Natural killer cell (primary cell): Measurements from ENCODE around the gene SFRP5. TPM values are rescaled to one million over a fixed set of nuclear protein-coding genes. Genes with fewer than 3 reads are reported as not detected.

Experiments
- ATAC-seq, 3 donors: fragments of 150-1000 bp in 2 of 3; fragments of 200-7000 bp in 1 of 3; cut with Tn5 transposase; 1 replicate in 1 of 3; 2 replicates in 2 of 3; pipeline ENCODE4 v1.10.0; 2021; ENCODE audit warnings: mild to moderate bottlenecking in 2 of 3, moderate library complexity in 2 of 3
- DNase-seq, 2 donors: peaks; one replicate each; pipeline versions ENCODE4 v3.0.0 to v3.0.0-alpha.2; 2013 to 2021; ENCODE audit warnings: mixed read lengths in 1 of 2
- H3K27ac ChIP-seq: one replicate; pipeline ENCODE4 v1.5.1; 2013; ENCODE audit warnings: mild to moderate bottlenecking, low read length
- H3K27me3 ChIP-seq: one replicate; pipeline ENCODE4 v1.6.1; 2013; ENCODE audit warnings: low read length; ENCODE audit not compliant: control insufficient read depth, insufficient read depth
- H3K36me3 ChIP-seq: one replicate; pipeline ENCODE4 v1.6.1; 2013; ENCODE audit warnings: low read length; ENCODE audit not compliant: control insufficient read depth, insufficient read depth
- H3K4me1 ChIP-seq: one replicate; pipeline ENCODE4 v1.6.1; 2013; ENCODE audit warnings: low read length; ENCODE audit not compliant: control insufficient read depth, insufficient read depth
- H3K4me3 ChIP-seq: one replicate; pipeline ENCODE4 v1.5.1; 2013; ENCODE audit warnings: low read length
- H3K9me3 ChIP-seq: one replicate; pipeline ENCODE4 v1.6.1; 2013; ENCODE audit warnings: low read length; ENCODE audit not compliant: control insufficient read depth, insufficient read depth
- H3K27ac Mint-ChIP-seq, 2 donors: one replicate each; pipeline ENCODE4 v1.8.0; 2022; ENCODE audit warnings: mild to moderate bottlenecking in 2 of 2, mixed read lengths in 2 of 2, moderate library complexity in 1 of 2
- H3K27me3 Mint-ChIP-seq, 2 donors: one replicate each; pipeline ENCODE4 v1.8.0; 2022; ENCODE audit warnings: low read depth in 2 of 2, mixed read lengths in 2 of 2
- H3K36me3 Mint-ChIP-seq: one replicate; pipeline ENCODE4 v1.8.0; 2022; ENCODE audit warnings: mixed read lengths
- H3K4me1 Mint-ChIP-seq, 2 donors: one replicate each; pipeline ENCODE4 v1.8.0; 2022; ENCODE audit warnings: mixed read lengths in 2 of 2
- H3K4me3 Mint-ChIP-seq: one replicate; pipeline ENCODE4 v1.8.0; 2022; ENCODE audit warnings: mild to moderate bottlenecking, moderate library complexity, mixed read lengths
- H3K9me3 Mint-ChIP-seq, 2 donors: one replicate each; pipeline ENCODE4 v1.8.0; 2022; ENCODE audit warnings: mixed read lengths in 2 of 2
- CTCF ChIP-seq: fragments of 200-600 bp; IDR thresholded peaks from one replicate; pipeline ENCODE4 v1.8.0; 2022; ENCODE audit warnings: antibody characterized with exemption
- WGBS: methylation state at CpG from one replicate; pipeline ENCODE4 v1.1.7; 2013; ENCODE audit warnings: missing lambda C conversion rate; ENCODE audit not compliant: insufficient coverage; 5-methylcytosine and 5-hydroxymethylcytosine counted together
- intact Hi-C: fragments of 100-400 bp; cut with micrococcal nuclease; formaldehyde crosslinking; loops from one replicate; pipeline ENCODE4 v1.14.2; 2022
- total RNA-seq, 4 donors: library from RNA; stranded (reverse); fragments of 120-200 nt in 1 of 4; gene quantifications; one replicate each; pipeline versions ENCODE4 v1.2.3 to v1.2.4, GENCODE V29; 2013 to 2022

The SFRP5 gene
- total RNA-seq, 3 donors from 2014 or later (not counting 1 experiment from before 2014, with no cell fraction given): not detected

GRCh38 chr10:97763411-97763810, 8.4 kb downstream of the SFRP5 start:
- H3K4me3 ChIP-seq: no peak overlapping the region
- Mint-ChIP-seq H3K4me3 (no peak overlapping the region), H3K9me3 (no peaks in the 10 kb centered on the region), H3K4me1 (peaks cover 0 to 8% of the 10 kb centered on the region in 2 donors), H3K27me3 (peaks cover 0 to 8% of the 10 kb centered on the region in 2 donors), H3K36me3 (no peaks in the 10 kb centered on the region), H3K27ac (no peak overlapping the region)
- H3K27ac ChIP-seq: no peak overlapping the region
- no peak for ATAC-seq
- H3K36me3 ChIP-seq: peaks cover 36% of the 10 kb centered on the region
- intact Hi-C loops: no loop called here
- no peaks in the 10 kb centered on the region for H3K4me1 ChIP-seq
- 83% methylated on average over 2 of the region's 2 CpGs for WGBS
- no peak for TF ChIP-seq CTCF
- H3K27me3 ChIP-seq: no peaks in the 10 kb centered on the region
- no peaks in the 10 kb centered on the region for H3K9me3 ChIP-seq
- DNase-seq: no peak

GRCh38 chr10:97762816-97763215, 9.0 kb downstream of the SFRP5 start:
- peaks cover 39% of the 10 kb centered on the region for H3K36me3 ChIP-seq
- H3K27ac Mint-ChIP-seq: no peak overlapping the region
- 93% methylated on average over 5 of the region's 5 CpGs for WGBS
- DNase-seq: no peak
- ATAC-seq: no peak
- H3K27me3 Mint-ChIP-seq: peaks cover 0 to 2% of the 10 kb centered on the region in 2 donors
- H3K27me3 ChIP-seq: no peaks in the 10 kb centered on the region
- intact Hi-C loops: no loop called here
- no peaks in the 10 kb centered on the region for H3K4me1 ChIP-seq
- H3K4me3 ChIP-seq: no peak overlapping the region
- no peaks in the 10 kb centered on the region for H3K9me3 Mint-ChIP-seq
- H3K27ac ChIP-seq: no peak overlapping the region
- H3K9me3 ChIP-seq: no peaks in the 10 kb centered on the region
- H3K4me1 Mint-ChIP-seq: peaks cover 0 to 5% of the 10 kb centered on the region in 2 donors
- no peaks in the 10 kb centered on the region for H3K36me3 Mint-ChIP-seq
- H3K4me3 Mint-ChIP-seq: no peak overlapping the region
- no peak for TF ChIP-seq CTCF

GRCh38 chr10:97762056-97762455, 9.7 kb downstream of the SFRP5 start:
- no peaks in the 10 kb centered on the region for H3K4me1 ChIP-seq
- ATAC-seq (no peak), DNase-seq (no peak)
- no peaks in the 10 kb centered on the region for H3K36me3 Mint-ChIP-seq
- no peak overlapping the region for H3K4me3 ChIP-seq
- intact Hi-C loops: no loop called here
- peaks cover 0 to 5% of the 10 kb centered on the region in 2 donors for H3K4me1 Mint-ChIP-seq
- no peaks in the 10 kb centered on the region for H3K9me3 ChIP-seq
- no peak for TF ChIP-seq CTCF
- no peaks in the 10 kb centered on the region for H3K27me3 Mint-ChIP-seq
- no peak overlapping the region for H3K27ac ChIP-seq
- no peak overlapping the region for H3K27ac Mint-ChIP-seq
- no peaks in the 10 kb centered on the region for H3K27me3 ChIP-seq
- no peak overlapping the region for H3K4me3 Mint-ChIP-seq
- 95% methylated on average over 10 of the region's 10 CpGs for WGBS
- H3K36me3 ChIP-seq: peaks cover 45% of the 10 kb centered on the region
- H3K9me3 Mint-ChIP-seq: no peaks in the 10 kb centered on the region

- Histone ChIP-seq H3K27me3 (no peaks in the 10 kb centered on the region), H3K36me3 (peaks cover 52% of the 10 kb centered on the region), H3K4me1 (no peaks in the 10 kb centered on the region), H3K4me3 (no peak overlapping the region), H3K9me3 (no peaks in the 10 kb centered on the region), H3K27ac (no peak overlapping the region)
- no peak for DNase-seq
- Mint-ChIP-seq H3K36me3 (no peaks in the 10 kb centered on the region), H3K9me3 (no peaks in the 10 kb centered on the region), H3K27ac (no peak overlapping the region), H3K27me3 (no peaks in the 10 kb centered on the region), H3K4me1 (peaks cover 0 to 5% of the 10 kb centered on the region in 2 donors), H3K4me3 (no peak overlapping the region)
- intact Hi-C loops: no loop called here
- WGBS: 98% methylated on average over 8 of the region's 8 CpGs
- ATAC-seq: no peak
- TF ChIP-seq CTCF: no peak
These were observed 10.4 kb downstream of the SFRP5 start for GRCh38 chr10:97761331-97761865.
